Activated CD4-positive, alpha-beta T cell treated with anti-CD3 and anti-CD28 coated beads for 4 hours (primary cell): ENCODE results near the gene TPST1.
"Not testable (repeated sequence)": the region's sequence is repeated elsewhere in the genome, so short reads cannot be mapped to it uniquely, and the experiment has no call there.

Source experiments
- DNase-seq, 2 donors: peaks; one replicate each; pipeline ENCODE4 v3.0.0-alpha.2; 2020

The TPST1 gene

GRCh38 chr7:66396052-66396451 is 190.9 kb downstream of the TPST1 start:
- DNase-seq: not testable (repeated sequence)

DNA sequence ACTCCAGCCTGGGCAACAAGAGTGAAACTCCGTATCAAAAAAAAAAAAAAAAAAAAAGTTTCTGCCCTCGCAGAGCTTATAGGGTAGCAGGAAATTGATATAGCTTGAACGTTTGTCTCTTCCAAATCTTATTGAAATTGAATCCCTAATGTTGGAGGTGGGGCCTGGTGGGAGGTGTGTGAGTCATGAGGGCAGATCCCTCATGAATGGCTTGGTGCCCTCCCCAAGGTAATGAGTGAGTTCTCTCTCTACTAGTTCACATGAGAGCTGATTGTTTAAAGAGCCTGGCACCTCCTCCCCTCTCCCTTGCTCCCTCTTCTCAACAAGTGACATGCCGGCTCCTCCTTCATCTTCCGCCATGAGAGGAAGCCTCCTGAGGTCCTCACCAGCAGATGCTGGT is 193.7 kb downstream of the TPST1 start:
- not testable (repeated sequence) for DNase-seq

GRCh38 chr7:66399566-66399965 is 194.4 kb downstream of the TPST1 start:
- no peak for DNase-seq

- no peak for DNase-seq
Observed at GRCh38 chr7:66400400-66400799, 195.3 kb downstream of the TPST1 start.

DNA sequence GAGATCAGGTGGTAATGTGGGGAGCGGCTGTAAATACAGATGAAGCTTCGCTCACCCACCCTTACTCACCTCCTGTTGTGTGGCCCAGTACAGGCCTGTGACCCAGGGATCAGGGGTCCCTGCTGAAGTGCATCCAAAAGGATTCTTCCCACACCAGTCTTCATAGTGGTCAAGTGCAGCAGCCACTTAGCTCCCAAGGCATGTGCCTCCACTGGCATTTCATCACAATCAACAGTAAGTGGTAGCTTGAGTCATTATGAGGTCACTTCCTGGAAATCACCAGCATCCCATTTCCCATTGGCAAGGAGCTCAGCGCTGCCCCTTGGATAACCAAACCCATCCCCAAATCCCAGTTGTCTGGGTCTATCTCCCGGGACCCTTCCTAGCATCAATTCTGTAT is 196.0 kb downstream of the TPST1 start:
- DNase-seq: not testable (repeated sequence)

DNA sequence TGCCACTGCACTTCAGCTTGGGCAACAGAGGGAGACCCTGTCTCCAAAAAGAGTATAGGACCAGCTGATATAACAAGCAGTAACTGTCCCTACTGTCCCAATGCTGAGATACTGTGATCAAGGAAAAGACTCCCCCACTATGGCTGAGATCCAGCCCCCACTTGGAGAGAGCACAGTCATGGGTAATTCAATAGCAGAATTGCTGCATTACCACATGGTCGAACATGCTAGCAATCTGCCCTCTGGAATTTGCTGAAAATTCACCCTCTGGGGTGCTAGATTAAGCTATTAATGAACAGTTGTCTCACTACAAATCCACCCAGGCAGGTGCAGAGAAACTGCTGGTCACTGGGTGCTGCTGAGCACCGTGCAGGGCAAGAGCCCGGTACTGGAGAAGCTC is 196.8 kb downstream of the TPST1 start:
- DNase-seq: not testable (repeated sequence)

GRCh38 chr7:66403564-66403963 is 198.4 kb downstream of the TPST1 start:
- DNase-seq: no peak

DNA sequence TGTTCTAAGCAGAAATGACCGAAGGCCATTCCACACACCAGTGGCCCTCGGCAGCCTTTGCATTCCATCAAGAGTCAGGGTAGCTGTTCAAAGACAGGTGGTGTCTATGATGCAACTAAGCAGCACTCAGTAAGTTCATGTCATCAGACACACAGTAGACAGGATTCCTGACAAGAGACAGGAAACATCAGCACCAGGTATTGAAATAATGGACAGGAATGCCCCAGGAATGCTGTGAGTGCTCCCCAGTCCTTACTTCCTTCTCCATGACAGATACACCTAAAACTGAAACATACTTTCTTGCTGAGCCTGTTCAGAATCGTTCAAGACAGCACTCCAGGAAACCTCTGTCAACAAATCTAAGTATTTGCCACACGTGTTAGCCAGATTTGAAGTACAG is 204.4 kb downstream of the TPST1 start:
- no peak for DNase-seq
